Neuronal stem cell (in vitro differentiated cells): Measurements from ENCODE around the gene PLXDC1.
A peak's percentile ranks its signal among the peaks of the same experiment; 100 is the strongest.
"Not testable (repeated sequence)": the region's sequence is repeated elsewhere in the genome, so short reads cannot be mapped to it uniquely, and the experiment has no call there.

Source experiments
- DNase-seq: peaks from one replicate; pipeline ENCODE4 v3.0.0-alpha.2; 2013; ENCODE audit warnings: low spot score
- H2AFZ ChIP-seq: one replicate; pipeline ENCODE4 v1.6.1; 2013; ENCODE audit warnings: mild to moderate bottlenecking, low read length, inconsistent platforms
- H2AK5ac ChIP-seq: 2 replicates; pipeline ENCODE4 v1.6.1; 2013; ENCODE audit warnings: low read depth, mild to moderate bottlenecking, inconsistent platforms, low read length, moderate library complexity, mixed read lengths
- H2BK120ac ChIP-seq: 2 replicates; pipeline ENCODE4 v1.6.1; 2013; ENCODE audit warnings: low read depth, mild to moderate bottlenecking, inconsistent platforms, low read length, moderate library complexity, mixed read lengths
- H2BK12ac ChIP-seq: one replicate; pipeline ENCODE4 v1.6.1; 2013; ENCODE audit warnings: low read length, inconsistent platforms
- H2BK15ac ChIP-seq: 2 replicates; pipeline ENCODE4 v1.6.1; 2013; ENCODE audit warnings: mild to moderate bottlenecking, low read length, inconsistent platforms, mixed read lengths
- H2BK5ac ChIP-seq: one replicate; pipeline ENCODE4 v1.6.1; 2013; ENCODE audit warnings: inconsistent platforms, mild to moderate bottlenecking, low read length, moderate library complexity
- H3K14ac ChIP-seq: one replicate; pipeline ENCODE4 v1.6.1; 2013; ENCODE audit warnings: low read length, inconsistent platforms
- H3K18ac ChIP-seq: 2 replicates; pipeline ENCODE4 v1.6.1; 2013; ENCODE audit warnings: low read length, inconsistent platforms
- H3K23ac ChIP-seq: 2 replicates; pipeline ENCODE4 v1.6.1; 2013; ENCODE audit warnings: low read depth, mild to moderate bottlenecking, mixed read lengths, low read length, inconsistent platforms; ENCODE audit not compliant: poor library complexity
- H3K27ac ChIP-seq: replicated peaks from 3 replicates; pipeline ENCODE4 v1.5.1; 2013; ENCODE audit warnings: low read length, inconsistent platforms
- H3K27me3 ChIP-seq, 3 experiments: 2 replicates each; pipeline ENCODE4 v1.6.1; 2013; ENCODE audit warnings: low read length in 3 of 3, mild to moderate bottlenecking in 2 of 3, inconsistent platforms in 1 of 3, low read depth in 1 of 3, mixed read lengths in 1 of 3, moderate library complexity in 1 of 3; ENCODE audit not compliant: control insufficient read depth in 3 of 3, insufficient read depth in 3 of 3
- H3K36me3 ChIP-seq, 2 donors: replicated peaks in 1 of 2; 2 replicates each; pipeline ENCODE4 v1.6.1; 2013; ENCODE audit warnings: low read length in 2 of 2; ENCODE audit not compliant: control insufficient read depth in 2 of 2, insufficient read depth in 2 of 2
- H3K4ac ChIP-seq: 2 replicates; pipeline ENCODE4 v1.6.1; 2013; ENCODE audit warnings: inconsistent platforms, mild to moderate bottlenecking, low read length, moderate library complexity
- H3K4me1 ChIP-seq, 2 donors: 1 replicate in 1 of 2; 2 replicates in 1 of 2; pipeline ENCODE4 v1.6.1; 2013; ENCODE audit warnings: low read length in 2 of 2, low read depth in 1 of 2; ENCODE audit not compliant: control insufficient read depth in 2 of 2, insufficient read depth in 1 of 2
- H3K4me2 ChIP-seq: one replicate; pipeline ENCODE4 v1.6.1; 2013; ENCODE audit warnings: mild to moderate bottlenecking, low read length, inconsistent platforms; ENCODE audit not compliant: insufficient read depth, poor library complexity, severe bottlenecking
- H3K4me3 ChIP-seq, 2 donors: 2 replicates each; pipeline ENCODE4 v1.5.1; 2013; ENCODE audit warnings: low read length in 2 of 2, mild to moderate bottlenecking in 2 of 2, inconsistent platforms in 1 of 2, moderate library complexity in 1 of 2
- H3K79me1 ChIP-seq: one replicate; pipeline ENCODE4 v1.6.1; 2013; ENCODE audit warnings: low read depth, mild to moderate bottlenecking, inconsistent platforms, low read length, moderate library complexity
- H3K9ac ChIP-seq: one replicate; pipeline ENCODE4 v1.6.1; 2013; ENCODE audit warnings: mild to moderate bottlenecking, low read depth, low read length, inconsistent platforms; ENCODE audit not compliant: poor library complexity
- H3K9me3 ChIP-seq, 2 donors: replicated peaks in 1 of 2; 2 replicates each; pipeline versions ENCODE3 to v1.6.1; 2013; ENCODE audit warnings: low read length in 2 of 2, mild to moderate bottlenecking in 2 of 2, inconsistent platforms in 1 of 2, low read depth in 1 of 2, mixed read lengths in 1 of 2, moderate library complexity in 1 of 2; ENCODE audit not compliant: control insufficient read depth in 2 of 2, insufficient read depth in 1 of 2
- H4K8ac ChIP-seq: one replicate; pipeline ENCODE4 v1.6.1; 2013; ENCODE audit warnings: low read depth, mild to moderate bottlenecking, inconsistent platforms, low read length, moderate library complexity
- H4K91ac ChIP-seq: one replicate; pipeline ENCODE4 v1.6.1; 2013; ENCODE audit warnings: low read length, low read depth, mild to moderate bottlenecking, inconsistent platforms; ENCODE audit not compliant: poor library complexity
- WGBS, 2 donors: extraction: QIAGEN DNeasy Blood & Tissue Kit; methylation state at CpG; one replicate each; pipeline ENCODE4 v1.1.7; 2013; ENCODE audit warnings: missing lambda C conversion rate in 2 of 2, mixed read lengths in 1 of 2; ENCODE audit not compliant: insufficient read length in 2 of 2, insufficient replicate concordance in 1 of 2; ENCODE audit errors: extremely low coverage in 2 of 2; 5-methylcytosine and 5-hydroxymethylcytosine counted together

Gene PLXDC1

DNA sequence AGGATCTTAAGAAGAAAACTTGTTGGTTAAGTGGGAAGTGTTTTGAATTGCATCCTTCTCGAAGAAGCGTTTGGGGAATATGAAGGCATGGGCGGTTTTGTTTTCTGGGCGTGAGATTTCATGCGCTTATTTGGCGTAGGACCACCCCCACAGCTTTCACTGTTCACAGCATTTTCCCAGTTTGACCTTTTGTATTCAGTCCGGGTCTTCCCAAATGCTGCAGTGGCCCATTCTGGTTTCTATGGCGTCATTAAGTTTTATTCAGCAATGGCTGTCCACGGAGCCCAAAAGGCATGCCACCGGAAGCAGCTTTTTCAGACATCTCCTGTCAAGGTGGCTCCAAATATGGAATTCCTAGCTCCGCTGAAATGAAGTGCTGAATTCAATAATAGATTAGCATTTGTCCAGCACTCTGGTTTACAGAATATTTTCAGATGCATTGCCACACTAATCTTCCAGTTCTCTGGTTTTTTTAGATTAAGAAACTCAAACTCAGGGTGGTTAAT, 93.7 kb downstream of the PLXDC1 start:
- Histone ChIP-seq H3K9ac (no peak overlapping the region), H3K36me3 (no peaks in the 10 kb centered on the region), H3K4me3 (peak overlapping the region in 1 of 2 donors; percentile 95), H2BK120ac (no peak overlapping the region), H3K27ac (no peak overlapping the region), H4K91ac (no peak overlapping the region), H3K23ac (no peak overlapping the region), H3K9me3 (peaks cover 0 to 4% of the 10 kb centered on the region in 2 donors), H2AFZ (peak overlapping the region; percentile 95), H2BK12ac (no peak overlapping the region), H2BK5ac (no peak overlapping the region), H4K8ac (no peak overlapping the region), H2BK15ac (no peak overlapping the region), H3K18ac (no peak overlapping the region), H2AK5ac (no peak overlapping the region), H3K27me3 (peaks cover 0 to 2% (median 0%) of the 10 kb centered on the region in 3 experiments), H3K4ac (no peak overlapping the region), H3K14ac (no peak overlapping the region), H3K4me1 (peaks cover under 1 to 3% of the 10 kb centered on the region in 2 donors), H3K79me1 (peaks cover 3% of the 10 kb centered on the region), H3K4me2 (peak overlapping the region; percentile 71)
- no peak for DNase-seq
- WGBS, 2 donors, result no CpG with 5 or more reads among the region's 11 CpGs

DNA sequence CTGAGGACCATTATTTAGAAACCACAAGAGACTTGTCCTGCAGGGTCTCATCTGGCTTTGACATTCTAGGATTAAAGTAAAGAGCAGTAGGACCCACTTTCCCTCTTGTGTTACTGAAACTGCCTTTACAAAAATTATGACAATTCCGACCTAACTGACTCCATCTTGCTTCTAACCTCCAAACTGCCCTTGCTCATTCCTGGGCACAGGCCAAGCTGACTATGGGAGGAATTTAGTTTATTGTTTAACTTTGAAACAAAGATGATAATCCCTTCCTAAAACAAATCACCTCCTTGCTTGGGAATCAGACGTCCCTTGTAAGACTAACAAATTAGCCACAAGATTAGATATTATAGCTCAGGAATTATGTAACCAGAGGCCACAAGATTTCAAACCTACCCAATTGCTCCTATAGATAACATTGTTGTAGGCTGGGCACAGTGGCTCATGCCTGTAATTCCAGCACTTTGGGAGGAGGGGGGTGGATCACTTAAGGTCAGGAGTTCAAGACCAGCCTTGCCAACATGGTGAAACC, 97.3 kb downstream of the PLXDC1 start:
- Histone ChIP-seq H2BK120ac (no peak overlapping the region), H3K79me1 (peaks cover 3% of the 10 kb centered on the region), H3K27ac (no peak overlapping the region), H3K4me3 (no peak overlapping the region), H3K9ac (no peak overlapping the region), H2BK15ac (no peak overlapping the region), H3K36me3 (no peaks in the 10 kb centered on the region), H3K23ac (no peak overlapping the region), H3K4me1 (peaks cover 0 to 3% of the 10 kb centered on the region in 2 donors), H2AFZ (no peak overlapping the region), H3K14ac (no peak overlapping the region), H3K18ac (no peak overlapping the region), H2BK5ac (no peak overlapping the region), H3K27me3 (peaks cover 0 to 16% (median 0%) of the 10 kb centered on the region in 3 experiments), H3K4ac (no peak overlapping the region), H4K8ac (no peak overlapping the region), H3K4me2 (no peak overlapping the region), H2AK5ac (no peak overlapping the region), H3K9me3 (peaks cover 0 to 4% of the 10 kb centered on the region in 2 donors), H4K91ac (no peak overlapping the region), H2BK12ac (no peak overlapping the region)
- DNase-seq, result no peak
- no CpG with 5 or more reads among the region's 2 CpGs for WGBS, 2 donors

DNA sequence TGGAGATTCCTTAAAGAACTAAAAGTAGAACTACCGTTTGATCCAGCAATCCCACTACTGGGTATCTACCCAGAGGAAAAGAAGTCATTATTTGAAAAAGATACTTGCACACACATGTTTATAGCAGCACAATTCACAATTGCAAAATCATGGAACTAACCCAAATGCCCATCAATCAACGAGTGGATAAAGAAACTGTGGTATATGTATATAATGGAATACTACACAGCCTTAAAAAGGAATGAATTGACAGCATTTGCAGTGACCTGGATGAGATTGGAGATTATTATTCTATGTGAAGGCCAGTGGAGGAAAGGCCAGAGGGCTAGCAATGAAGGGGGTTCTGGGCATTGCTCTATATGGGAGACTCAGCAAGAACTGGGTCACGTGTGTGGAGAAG, 99.0 kb downstream of the PLXDC1 start:
- not testable (repeated sequence) for H3K9ac ChIP-seq, H3K27ac ChIP-seq, H3K4me1 ChIP-seq, H3K79me1 ChIP-seq, H4K91ac ChIP-seq, H2BK15ac ChIP-seq, H3K36me3 ChIP-seq, H4K8ac ChIP-seq, H3K4me2 ChIP-seq, H2BK12ac ChIP-seq, H3K18ac ChIP-seq, H3K14ac ChIP-seq, H2AFZ ChIP-seq, H3K4me3 ChIP-seq, H2AK5ac ChIP-seq, H2BK5ac ChIP-seq, H3K23ac ChIP-seq, H3K4ac ChIP-seq, DNase-seq, H2BK120ac ChIP-seq
- peaks cover 0 to 16% (median 0%) of the 10 kb centered on the region in 3 experiments for H3K27me3 ChIP-seq
- H3K9me3 ChIP-seq, result peaks cover 0 to 16% of the 10 kb centered on the region in 2 donors
- WGBS, 2 donors, result no CpG with 5 or more reads among the region's 3 CpGs

DNA sequence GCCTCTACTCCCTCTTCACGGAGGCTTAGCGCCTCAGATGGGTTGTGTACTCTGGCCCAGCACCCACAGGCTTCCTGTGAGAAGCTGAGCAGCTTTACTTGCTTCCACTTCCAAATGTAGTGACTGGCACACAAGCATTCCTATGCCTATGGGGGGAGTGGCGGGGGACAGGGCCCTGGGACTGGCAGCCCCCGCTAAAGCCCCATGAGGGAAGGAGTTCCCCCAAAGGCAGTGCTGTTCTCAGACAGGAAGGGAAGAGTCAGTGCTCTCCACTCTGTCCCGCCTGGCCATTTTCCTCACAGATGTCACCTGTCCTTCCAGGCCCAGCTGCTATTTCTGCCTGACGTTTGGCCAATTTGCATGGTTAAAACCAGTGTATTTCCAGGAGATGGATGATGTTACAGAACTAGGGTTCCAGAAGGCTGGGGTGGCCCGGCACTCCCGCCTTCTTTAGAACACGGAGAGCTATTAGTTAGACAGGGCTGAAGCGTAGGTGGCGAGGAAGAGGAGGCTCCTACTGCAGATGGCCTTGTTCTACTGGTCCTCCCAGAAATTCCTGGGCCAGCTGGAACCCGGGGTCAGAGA, 100.3 kb downstream of the PLXDC1 start:
- H3K4ac ChIP-seq, result peak overlapping the region; percentile 54
- no peak overlapping the region for H3K4me3 ChIP-seq
- H2BK5ac ChIP-seq, result no peak overlapping the region
- no peak for DNase-seq
- H2AFZ ChIP-seq, result peak overlapping the region; percentile 18
- no peak overlapping the region for H4K91ac ChIP-seq
- H3K9me3 ChIP-seq, result peaks cover 8 to 24% of the 10 kb centered on the region in 2 donors
- no peak overlapping the region for H4K8ac ChIP-seq
- H2AK5ac ChIP-seq, result no peak overlapping the region
- WGBS, 2 donors, result no CpG with 5 or more reads among the region's 12 CpGs
- no peak overlapping the region for H3K4me2 ChIP-seq
- no peak overlapping the region for H3K9ac ChIP-seq
- H2BK15ac ChIP-seq, result no peak overlapping the region
- no peak overlapping the region for H3K14ac ChIP-seq
- H3K27me3 ChIP-seq, result peaks cover 0 to 16% (median 0%) of the 10 kb centered on the region in 3 experiments
- H3K4me1 ChIP-seq, result no peaks in the 10 kb centered on the region
- H3K23ac ChIP-seq, result peak overlapping the region; percentile 14
- H3K27ac ChIP-seq, result no peak overlapping the region
- H3K18ac ChIP-seq, result no peak overlapping the region
- no peaks in the 10 kb centered on the region for H3K36me3 ChIP-seq
- H2BK12ac ChIP-seq, result no peak overlapping the region
- no peak overlapping the region for H2BK120ac ChIP-seq
- H3K79me1 ChIP-seq, result no peaks in the 10 kb centered on the region
